DND-41 (cell line): ENCODE measurements around the gene ZFTA.

ENCODE experiments used
- ATAC-seq: fragments of 200-7000 bp; cut with Tn5 transposase; 3 replicates; pipeline ENCODE4 v1.9.1; 2021; ENCODE audit warnings: low read depth; ENCODE audit not compliant: insufficient read depth
- DNase-seq: peaks from one replicate; pipeline ENCODE4 v3.0.0-alpha.2; 2020
- H2AFZ ChIP-seq: 2 replicates; pipeline ENCODE4 v1.6.0; 2012; ENCODE audit warnings: low read depth, low read length
- H3K27ac ChIP-seq: 2 replicates; pipeline ENCODE4 v1.5.1; 2012; ENCODE audit warnings: low read length, inconsistent platforms
- H3K27me3 ChIP-seq: fragments of 200-600 bp; sonication (generic); 2 replicates; pipeline ENCODE4 v1.6.0; 2012; ENCODE audit warnings: low read length, mild to moderate bottlenecking, inconsistent platforms; ENCODE audit not compliant: insufficient read depth, poor library complexity
- H3K36me3 ChIP-seq: 2 replicates; pipeline ENCODE4 v1.5.1; 2012; ENCODE audit warnings: low read length, inconsistent platforms; ENCODE audit not compliant: insufficient read depth
- H3K4me1 ChIP-seq: 2 replicates; pipeline ENCODE4 v1.5.1; 2012; ENCODE audit warnings: mild to moderate bottlenecking, low read length; ENCODE audit not compliant: insufficient read depth
- H3K4me2 ChIP-seq: 2 replicates; pipeline ENCODE4 v1.6.0; 2012; ENCODE audit warnings: mild to moderate bottlenecking, moderate library complexity, low read length, inconsistent platforms; ENCODE audit not compliant: insufficient read depth
- H3K4me3 ChIP-seq, 2 experiments: fragments of 200-600 bp in 1 of 2; shearing (Covaris generic) in 1 of 2; 2 replicates each; pipeline ENCODE4 v1.5.1; 2012 to 2016; ENCODE audit warnings: inconsistent platforms in 2 of 2, low read length in 2 of 2, mild to moderate bottlenecking in 2 of 2, low read depth in 1 of 2, moderate library complexity in 1 of 2
- H3K79me2 ChIP-seq: 2 replicates; pipeline ENCODE4 v1.6.0; 2012; ENCODE audit warnings: low read length, inconsistent platforms; ENCODE audit not compliant: insufficient read depth
- H3K9ac ChIP-seq: 2 replicates; pipeline ENCODE4 v1.6.0; 2012; ENCODE audit warnings: low read depth, mild to moderate bottlenecking, inconsistent platforms, low read length, moderate library complexity
- H3K9me3 ChIP-seq: 2 replicates; pipeline ENCODE4 v1.5.1; 2012; ENCODE audit warnings: low read length, moderate library complexity, mild to moderate bottlenecking, inconsistent platforms; ENCODE audit not compliant: insufficient read depth, severe bottlenecking
- H4K20me1 ChIP-seq: 2 replicates; pipeline ENCODE4 v1.6.0; 2012; ENCODE audit warnings: low read length; ENCODE audit not compliant: insufficient read depth
- CTCF ChIP-seq: IDR thresholded peaks from 2 replicates; pipeline ENCODE4 v1.5.1; 2012; ENCODE audit warnings: borderline replicate concordance, low read length, moderate library complexity, mild to moderate bottlenecking; ENCODE audit not compliant: poor library complexity, severe bottlenecking; ENCODE audit errors: extremely low read depth
- EZH2 ChIP-seq: IDR thresholded peaks from 3 replicates; pipeline ENCODE4 v1.6.1; 2012; ENCODE audit warnings: borderline replicate concordance, low read depth, mild to moderate bottlenecking, moderate library complexity, low read length, inconsistent platforms; ENCODE audit not compliant: severe bottlenecking

Gene ZFTA

DNA sequence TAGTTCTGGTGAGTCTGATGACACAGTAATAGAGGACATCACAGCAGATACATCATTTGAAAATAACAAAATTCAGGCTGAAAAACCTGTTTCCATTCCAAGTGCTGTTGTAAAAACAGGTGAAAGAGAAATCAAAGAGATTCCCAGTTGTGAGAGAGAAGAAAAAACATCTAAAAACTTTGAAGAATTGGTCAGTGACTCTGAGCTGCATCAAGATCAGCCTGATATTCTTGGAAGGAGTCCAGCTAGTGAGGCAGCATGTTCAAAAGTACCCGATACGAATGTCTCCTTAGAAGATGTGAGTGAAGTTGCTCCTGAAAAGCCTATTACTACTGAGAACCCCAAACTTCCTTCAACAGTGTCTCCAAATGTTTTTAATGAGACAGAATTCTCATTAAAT is 48.6 kb downstream of the ZFTA start:
- no peak overlapping the region for H2AFZ ChIP-seq
- H3K4me1 ChIP-seq: no peaks in the 10 kb centered on the region
- H4K20me1 ChIP-seq: peaks cover 41% of the 10 kb centered on the region
- no peaks in the 10 kb centered on the region for H3K27me3 ChIP-seq
- TF ChIP-seq CTCF: no peak
- TF ChIP-seq EZH2: no peak
- no peaks in the 10 kb centered on the region for H3K9me3 ChIP-seq
- H3K36me3 ChIP-seq: peaks cover 23% of the 10 kb centered on the region
- DNase-seq (no peak), ATAC-seq (no peak)
- no peak overlapping the region for H3K4me3 ChIP-seq
- H3K4me2 ChIP-seq: no peak overlapping the region
- no peak overlapping the region for H3K9ac ChIP-seq
- H3K27ac ChIP-seq: no peak overlapping the region
- H3K79me2 ChIP-seq: peaks cover 89% of the 10 kb centered on the region

GRCh38 chr11:63719001-63719400 is 49.6 kb downstream of the ZFTA start:
- no peak overlapping the region for H3K9ac ChIP-seq
- no peaks in the 10 kb centered on the region for H3K9me3 ChIP-seq
- H3K4me2 ChIP-seq: no peak overlapping the region
- no peaks in the 10 kb centered on the region for H3K4me1 ChIP-seq
- H2AFZ ChIP-seq: no peak overlapping the region
- TF ChIP-seq EZH2 (no peak), CTCF (no peak)
- H3K27ac ChIP-seq: no peak overlapping the region
- H3K27me3 ChIP-seq: no peaks in the 10 kb centered on the region
- ATAC-seq: no peak
- H3K36me3 ChIP-seq: peaks cover 29% of the 10 kb centered on the region
- no peak overlapping the region for H3K4me3 ChIP-seq
- DNase-seq: no peak
- peaks cover 41% of the 10 kb centered on the region for H4K20me1 ChIP-seq
- peaks cover 90% of the 10 kb centered on the region for H3K79me2 ChIP-seq
